ENCODE data around the gene NECAP2. TPM values are rescaled to one million over a fixed set of nuclear protein-coding genes. Genes with fewer than 3 reads are reported as not detected.

Gene NECAP2
- total RNA-seq, 4 donors from 2014 or later = 26.2 to 43.9 (median 37.5) TPM

GRCh38 chr1:16393570-16394521 is 46.7 kb upstream of the NECAP2 start:
- no peak for TF ChIP-seq EP300 (IDR thresholded peaks at IDR 0.05)
- TF ChIP-seq POLR2A (IDR thresholded peaks at IDR 0.05; ENCODE audit: low read depth) = no peak
- TF ChIP-seq POLR2AphosphoS5 (IDR thresholded peaks at IDR 0.05) = no peak
- TF ChIP-seq CTCF (IDR thresholded peaks at IDR 0.05) = no peak

GRCh38 chr1:16394977-16395376 is 45.5 kb upstream of the NECAP2 start:
- Histone ChIP-seq H3K27me3 (no peaks in the 10 kb centered on the region), H3K36me3 (peaks cover 19 to 70% (median 62%) of the 10 kb centered on the region in 4 donors), H3K4me1 (peaks cover 43 to 55% (median 47%) of the 10 kb centered on the region in 4 donors), H3K27ac (replicated peaks in 1 of 4) (no peak overlapping the region), H3K4me3 (no peak overlapping the region), H3K9me3 (no peaks in the 10 kb centered on the region)
- no peak for TF ChIP-seq POLR2AphosphoS5 (IDR thresholded peaks at IDR 0.05)
- intact Hi-C loops (cut with DNase I) = no loop called here
- DNase-seq (ENCODE audit: extremely low spot score) = no peak
- 89% methylated on average over 12 of the region's 13 CpGs for WGBS

More at GRCh38 chr1:16393570-16394521, 46.7 kb upstream of the NECAP2 start:
- peak overlapping the region in 1 of 4 donors; percentile 28 for H3K27ac ChIP-seq (replicated peaks in 1 of 4)
- H3K4me3 ChIP-seq = no peak overlapping the region
- H3K4me1 ChIP-seq = peaks cover 46 to 65% (median 55%) of the 10 kb centered on the region in 4 donors
- WGBS = 89% methylated on average over 10 of the region's 10 CpGs
- no peaks in the 10 kb centered on the region for H3K27me3 ChIP-seq
- no peak for DNase-seq (ENCODE audit: extremely low spot score)
- intact Hi-C loops (cut with DNase I) = no loop called here
- H3K9me3 ChIP-seq = no peaks in the 10 kb centered on the region
- H3K36me3 ChIP-seq = peaks cover 14 to 58% (median 55%) of the 10 kb centered on the region in 4 donors

GRCh38 chr1:16396591-16396990 is 43.9 kb upstream of the NECAP2 start:
- no peak overlapping the region for H3K27ac ChIP-seq (replicated peaks in 1 of 4)
- H3K27me3 ChIP-seq = no peaks in the 10 kb centered on the region
- peaks cover 19 to 75% (median 62%) of the 10 kb centered on the region in 4 donors for H3K36me3 ChIP-seq
- intact Hi-C loops (cut with DNase I) = no loop called here
- WGBS = 76% methylated on average over 7 of the region's 7 CpGs
- peaks cover 27 to 39% (median 31%) of the 10 kb centered on the region in 4 donors for H3K4me1 ChIP-seq
- TF ChIP-seq POLR2AphosphoS5 (IDR thresholded peaks at IDR 0.05) = no peak
- TF ChIP-seq CTCF (IDR thresholded peaks at IDR 0.05) = no peak
- no peak for TF ChIP-seq POLR2A (IDR thresholded peaks at IDR 0.05; ENCODE audit: low read depth)
- no peak for TF ChIP-seq EP300 (IDR thresholded peaks at IDR 0.05)
- DNase-seq (ENCODE audit: extremely low spot score) = no peak
- H3K9me3 ChIP-seq = no peaks in the 10 kb centered on the region
- no peak overlapping the region for H3K4me3 ChIP-seq

- DNase-seq (ENCODE audit: extremely low spot score) = no peak
- intact Hi-C loops (cut with DNase I) = no loop called here
- Histone ChIP-seq H3K9me3 (no peaks in the 10 kb centered on the region), H3K27me3 (no peaks in the 10 kb centered on the region), H3K36me3 (peaks cover 19 to 75% (median 62%) of the 10 kb centered on the region in 4 donors), H3K27ac (replicated peaks in 1 of 4) (no peak overlapping the region), H3K4me1 (peaks cover 21 to 34% (median 26%) of the 10 kb centered on the region in 4 donors), H3K4me3 (no peak overlapping the region)
- no peak for TF ChIP-seq EP300 (IDR thresholded peaks at IDR 0.05)
- no peak for TF ChIP-seq CTCF (IDR thresholded peaks at IDR 0.05)
- TF ChIP-seq POLR2AphosphoS5 (IDR thresholded peaks at IDR 0.05) = no peak
- no peak for TF ChIP-seq POLR2A (IDR thresholded peaks at IDR 0.05; ENCODE audit: low read depth)
- 72% methylated on average over 5 of the region's 5 CpGs for whole genome bisulfite sequencing
Measured at GRCh38 chr1:16397120-16397519, 43.4 kb upstream of the NECAP2 start.

GRCh38 chr1:16398371-16398953 is 42.1 kb upstream of the NECAP2 start:
- no peak for DNase-seq (ENCODE audit: extremely low spot score)
- H3K27ac ChIP-seq (replicated peaks in 1 of 4) = no peak overlapping the region
- peaks cover 8 to 20% (median 13%) of the 10 kb centered on the region in 4 donors for H3K4me1 ChIP-seq
- no peaks in the 10 kb centered on the region for H3K9me3 ChIP-seq
- H3K27me3 ChIP-seq = no peaks in the 10 kb centered on the region
- H3K36me3 ChIP-seq = peaks cover 19 to 71% (median 57%) of the 10 kb centered on the region in 4 donors
- intact Hi-C loops (cut with DNase I) = no loop called here
- TF ChIP-seq EP300 (IDR thresholded peaks at IDR 0.05) (no peak), POLR2AphosphoS5 (IDR thresholded peaks at IDR 0.05) (no peak), POLR2A (IDR thresholded peaks at IDR 0.05; ENCODE audit: low read depth) (no peak), CTCF (IDR thresholded peaks at IDR 0.05) (no peak)
- H3K4me3 ChIP-seq = no peak overlapping the region
- WGBS = 93% methylated on average over 4 of the region's 5 CpGs

Measured in esophagus muscularis mucosa (tissue), 4 donors.